ENCODE measurements around the gene ELAVL3.
A peak's percentile ranks its signal among the peaks of the same experiment; 100 is the strongest.

ELAVL3 gene

DNA sequence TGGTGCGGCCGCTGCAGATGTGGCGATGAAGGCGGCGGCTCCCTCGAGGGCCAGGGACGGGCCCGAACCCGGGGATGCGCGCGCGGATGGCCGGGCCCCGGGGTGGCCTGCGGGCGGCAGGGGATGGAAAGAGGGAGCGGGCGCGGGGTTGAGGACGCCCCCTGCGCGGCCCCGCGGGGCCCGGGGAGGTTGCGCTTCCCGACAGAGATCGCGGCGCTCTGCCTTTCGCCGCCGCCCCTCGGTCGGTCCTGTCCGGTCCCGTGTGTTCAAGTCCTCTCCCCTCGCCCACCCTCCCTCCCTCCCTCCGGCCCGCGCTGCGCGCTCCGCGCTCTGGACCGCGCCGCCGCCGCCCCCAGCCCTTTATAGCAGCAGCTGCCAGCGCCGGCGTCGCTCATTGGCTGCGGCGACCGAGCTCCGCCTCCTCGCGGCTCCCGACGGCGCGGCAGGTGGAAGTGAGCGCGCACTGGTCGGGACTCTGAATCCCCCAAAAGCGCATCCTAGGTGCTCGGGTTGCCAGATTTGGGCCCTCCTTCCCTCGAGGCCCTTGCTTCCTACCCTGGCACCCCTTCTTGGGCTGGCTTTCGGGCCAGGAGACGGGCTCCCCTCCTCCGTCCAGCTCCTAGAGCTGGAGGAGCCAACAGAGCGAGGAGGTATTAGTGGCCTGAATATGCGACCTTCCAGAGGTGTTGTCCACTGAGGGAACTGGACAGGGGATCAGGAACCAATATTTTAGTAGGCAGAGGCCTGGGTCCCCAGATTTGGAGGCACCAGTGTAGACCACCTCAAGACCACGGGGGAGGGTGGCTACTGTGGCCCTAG lies at the start of gene ELAVL3:
Gene ELAVL3, minus strand, starts transcription at position 332 of the 819 bp plus-strand sequence. CDS start 438 bp downstream, outside the sequence.
- DNase-seq = peak; percentile 76

- peak; percentile 21 for DNase-seq
Observed at GRCh38 chr19:11530432-11530831, 49.6 kb upstream of the ELAVL3 start.

DNA sequence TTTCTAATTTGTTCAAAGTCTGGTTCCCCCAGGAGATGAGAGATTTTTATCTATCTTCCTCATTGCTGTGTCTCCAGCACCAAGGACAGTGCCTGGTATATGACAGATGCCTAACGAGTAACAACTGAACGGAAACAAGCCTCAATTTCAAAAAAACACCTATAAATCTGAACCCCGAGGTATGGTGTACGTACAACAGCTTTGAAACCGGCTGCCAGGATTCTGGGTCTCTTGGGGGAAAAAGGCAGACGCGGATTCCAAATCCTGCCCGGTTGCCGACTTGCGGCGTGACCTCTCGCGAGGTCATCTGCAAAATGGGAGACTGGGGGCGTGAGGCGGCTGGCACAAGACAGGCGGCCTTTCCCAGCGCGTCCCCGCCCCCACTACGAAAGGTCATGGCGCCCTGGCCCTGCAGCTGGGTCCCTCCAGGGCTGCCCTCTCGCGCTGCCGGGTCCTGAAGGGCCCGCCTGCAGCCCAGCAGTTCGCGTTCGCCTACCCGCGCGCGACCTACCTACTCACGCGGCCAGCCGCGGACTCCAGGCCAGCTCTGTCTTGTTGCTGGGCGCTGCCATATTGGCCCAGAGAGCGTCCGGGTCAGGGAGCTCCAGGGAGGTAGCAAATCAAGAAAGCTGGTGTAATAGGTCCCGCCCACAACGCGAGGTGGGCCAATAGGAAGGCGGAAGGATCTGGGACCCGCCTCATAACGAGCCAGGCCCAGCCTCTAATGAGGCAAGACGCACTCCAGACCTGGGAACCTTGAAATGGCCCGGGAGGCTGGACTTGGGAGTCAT lies 47.9 kb upstream of the ELAVL3 start, which contains the start of gene ECSIT:
Gene ECSIT, minus strand, starts transcription at position 584 of the 791 bp plus-strand sequence. CDS start 9,964 bp downstream, outside the sequence.
- DNase-seq = peak; percentile 96

GRCh38 chr19:11519138-11519537 lies 38.3 kb upstream of the ELAVL3 start:
- DNase-seq = no peak

- DNase-seq = no peak
Observed at GRCh38 chr19:11513946-11514345, 33.1 kb upstream of the ELAVL3 start.

DNA sequence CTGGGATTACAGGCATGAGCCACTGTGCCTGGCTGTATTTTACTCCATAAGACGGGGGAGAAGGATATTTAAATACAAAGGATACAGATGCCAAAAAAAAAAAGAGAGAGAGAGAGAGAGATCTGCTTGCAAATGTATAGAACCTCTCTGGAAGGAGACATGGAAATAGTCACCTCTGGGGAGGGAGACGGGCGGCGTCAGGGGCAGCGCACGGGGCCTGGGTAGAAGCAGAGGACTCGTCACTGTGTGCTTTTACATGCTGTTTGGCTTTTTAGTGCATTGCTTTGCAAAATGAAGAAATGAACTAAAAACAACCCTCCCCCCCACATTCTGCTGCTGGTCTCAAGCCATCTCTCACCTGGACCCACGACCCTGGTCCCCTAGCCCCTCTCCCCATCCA lies 29.6 kb upstream of the ELAVL3 start:
- DNase-seq = no peak

- no peak for DNase-seq
Observed at GRCh38 chr19:11507370-11508078, 26.7 kb upstream of the ELAVL3 start.

GRCh38 chr19:11506967-11507366 lies 26.1 kb upstream of the ELAVL3 start:
- no peak for DNase-seq

DNA sequence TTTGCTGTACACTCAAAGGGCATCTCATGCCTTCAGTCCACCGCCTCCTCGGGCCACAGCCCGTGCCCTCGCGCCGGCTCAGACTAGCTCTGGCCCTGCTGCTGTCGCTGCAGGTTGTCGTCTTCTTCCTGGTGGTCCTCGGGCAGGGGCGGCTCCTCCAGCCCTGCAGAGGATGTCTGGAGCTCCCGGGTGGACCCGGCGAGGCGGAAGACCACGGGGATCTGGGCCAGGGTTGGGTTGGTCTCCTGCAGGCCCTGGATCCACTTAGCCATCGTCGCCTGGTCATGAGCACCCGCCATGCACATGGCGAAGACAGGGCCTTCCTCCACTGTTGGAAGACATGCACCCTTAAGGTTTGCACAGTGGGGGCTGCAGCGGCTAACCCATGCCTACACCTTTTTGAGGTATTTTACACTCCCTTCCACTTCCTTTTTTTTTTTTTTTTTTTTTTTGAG lies 25.3 kb upstream of the ELAVL3 start:
- no peak for DNase-seq

- DNase-seq = peak; percentile 92
Observed at GRCh38 chr19:11505504-11506100, 24.8 kb upstream of the ELAVL3 start, which contains the start of gene ZNF653. Gene ZNF653 (minus strand): TSS chr19:11505839. CDS start chr19:11505786, 53 bp downstream.

GRCh38 chr19:11505032-11505503 lies 24.2 kb upstream of the ELAVL3 start:
- peak; percentile 94 for DNase-seq

GRCh38 chr19:11504502-11505031 lies 23.7 kb upstream of the ELAVL3 start:
- DNase-seq = no peak

- no peak for DNase-seq
Observed at GRCh38 chr19:11499890-11500420, 19.1 kb upstream of the ELAVL3 start.

- no peak for DNase-seq
Observed at GRCh38 chr19:11499220-11499726, 18.4 kb upstream of the ELAVL3 start.

DNA sequence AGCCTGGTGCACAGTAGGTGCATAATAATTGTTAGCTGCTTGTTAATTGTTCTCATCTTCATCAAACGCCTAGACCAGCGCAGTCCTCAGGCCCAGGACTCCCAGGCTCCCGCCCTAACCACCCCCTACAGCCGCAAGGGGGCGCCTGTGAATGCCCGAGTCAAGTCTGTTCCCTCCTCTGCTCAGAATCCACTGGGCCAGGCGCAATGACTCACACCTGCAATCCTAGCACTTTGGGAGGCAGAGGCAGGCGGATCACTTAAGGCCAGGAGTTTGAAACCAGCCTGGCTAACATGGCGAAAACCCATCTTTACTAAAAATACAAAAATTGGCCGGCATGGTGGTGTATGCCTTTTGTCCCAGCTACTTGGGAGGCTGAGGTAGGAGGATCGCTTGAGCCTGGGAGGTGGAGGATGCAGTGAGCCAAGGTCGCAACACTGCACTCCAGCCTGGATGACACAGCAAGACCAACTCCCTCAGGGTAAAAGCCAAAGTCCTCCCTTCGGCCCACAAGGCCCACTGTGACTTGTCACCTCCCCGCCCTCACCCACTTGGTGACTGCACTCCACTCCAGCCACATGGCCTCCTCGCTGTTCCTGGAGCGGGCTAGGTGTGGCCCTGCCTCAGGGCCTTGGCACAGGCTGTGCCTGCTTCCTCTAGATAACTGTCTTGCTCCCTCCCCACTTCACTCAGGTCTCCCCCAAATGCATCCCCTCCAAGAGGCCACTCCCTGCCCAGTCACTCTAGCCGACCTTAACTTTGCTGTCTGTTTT lies 15.7 kb upstream of the ELAVL3 start:
- no peak for DNase-seq

- no peak for DNase-seq
Observed at GRCh38 chr19:11495885-11496284, 15.0 kb upstream of the ELAVL3 start.

GRCh38 chr19:11495481-11495880 lies 14.6 kb upstream of the ELAVL3 start:
- DNase-seq = no peak

- no peak for DNase-seq
Observed at GRCh38 chr19:11494634-11495285, 13.9 kb upstream of the ELAVL3 start.

DNA sequence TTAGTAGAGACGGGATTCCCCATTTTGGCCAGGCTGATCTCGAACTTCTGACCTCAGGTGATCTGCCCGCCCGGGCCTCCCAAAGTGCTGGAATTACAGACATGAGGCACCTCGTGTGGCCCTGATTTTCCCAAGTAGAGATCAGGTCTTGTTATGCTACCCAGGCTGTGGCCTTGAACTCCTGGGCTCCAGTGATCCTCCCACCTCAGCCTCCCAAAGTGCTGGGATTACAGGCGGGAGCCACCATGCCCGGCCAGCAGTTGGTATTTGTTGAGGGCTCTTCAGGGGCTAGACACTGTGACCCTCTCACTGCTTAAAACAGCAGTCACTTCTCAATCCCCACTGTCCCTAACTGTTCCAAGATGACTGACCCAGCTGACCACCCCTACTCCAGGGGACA lies 8.5 kb upstream of the ELAVL3 start:
- no peak for DNase-seq
